H1 (cell line): Measurements from ENCODE around the gene OLA1. TPM values are rescaled to one million over a fixed set of nuclear protein-coding genes. Genes with fewer than 3 reads are reported as not detected.

Source experiments
- CTCF ChIA-PET: fragments of 300-600 bp; sonication (Branson Sonifier 250); formaldehyde crosslinking; loops from one replicate; lab custom pipeline; 2021; ENCODE audit not compliant: partially characterized antibody; lab: Charles Lee
- POLR2A ChIA-PET: fragments of 300-600 bp; sonication (Branson Sonifier 250); formaldehyde crosslinking; loops from one replicate; lab custom pipeline; 2021; ENCODE audit warnings: inconsistent platforms; ENCODE audit not compliant: partially characterized antibody; lab: Charles Lee
- DNase-seq, 2 experiments: peaks; one replicate each; pipeline versions ENCODE4 v3.0.0 to v3.0.0-alpha.2; 2010 to 2022; ENCODE audit warnings: low spot score in 2 of 2, low read depth in 1 of 2, mixed read lengths in 1 of 2
- FAIRE-seq: peaks from 2 replicates; lab custom pipeline; 2011; peaks lifted over from hg19 to GRCh38; lab: Jason Lieb, UNC
- H2AFZ ChIP-seq: 2 replicates; pipeline ENCODE4 v1.8.1; 2012; ENCODE audit warnings: low read length, inconsistent platforms
- H2AK5ac ChIP-seq: 2 replicates; pipeline ENCODE4 v1.6.1; 2013; ENCODE audit warnings: low read depth, low read length
- H2BK120ac ChIP-seq: replicated peaks from 2 replicates; pipeline ENCODE3; 2013; ENCODE audit warnings: low read depth, low read length, inconsistent platforms
- H2BK12ac ChIP-seq: 2 replicates; pipeline ENCODE4 v1.6.1; 2013; ENCODE audit warnings: low read depth, low read length
- H2BK15ac ChIP-seq: 2 replicates; pipeline ENCODE4 v1.6.1; 2013; ENCODE audit warnings: low read length
- H2BK20ac ChIP-seq: 2 replicates; pipeline ENCODE4 v1.6.1; 2013; ENCODE audit warnings: low read length
- H2BK5ac ChIP-seq: 2 replicates; pipeline ENCODE4 v1.6.1; 2013; ENCODE audit warnings: low read depth, low read length
- H3K14ac ChIP-seq: 2 replicates; pipeline ENCODE4 v1.6.1; 2013; ENCODE audit warnings: inconsistent platforms; ENCODE audit not compliant: insufficient read length
- H3K18ac ChIP-seq: 2 replicates; pipeline ENCODE4 v1.6.1; 2013; ENCODE audit warnings: low read length; ENCODE audit errors: extremely low read depth
- H3K23ac ChIP-seq: 2 replicates; pipeline ENCODE4 v1.6.1; 2013; ENCODE audit warnings: inconsistent platforms; ENCODE audit not compliant: insufficient read length
- H3K23me2 ChIP-seq: 2 replicates; pipeline ENCODE4 v1.6.1; 2013; ENCODE audit warnings: low read depth, low read length
- H3K27ac ChIP-seq: 2 replicates; pipeline ENCODE4 v1.6.1; 2011; ENCODE audit warnings: low read depth, low read length, inconsistent platforms
- H3K27me3 ChIP-seq, 4 experiments: replicated peaks in 1 of 4; 1 replicate in 1 of 4; 2 replicates in 3 of 4; pipeline versions ENCODE4 v1.6.1 to v1.8.1; 2011 to 2013; ENCODE audit warnings: low read length in 3 of 4, mild to moderate bottlenecking in 3 of 4, inconsistent platforms in 2 of 4, mixed read lengths in 2 of 4, moderate library complexity in 1 of 4; ENCODE audit not compliant: control insufficient read depth in 3 of 4, insufficient read depth in 3 of 4; ENCODE audit errors: extremely low read depth in 1 of 4
- H3K36me3 ChIP-seq, 4 experiments: 2 replicates each; pipeline versions ENCODE4 v1.6.1 to v1.8.1; 2011 to 2013; ENCODE audit warnings: mild to moderate bottlenecking in 4 of 4, low read length in 3 of 4, moderate library complexity in 2 of 4, control low read depth in 1 of 4, inconsistent platforms in 1 of 4; ENCODE audit not compliant: insufficient read depth in 4 of 4, control insufficient read depth in 2 of 4
- H3K4ac ChIP-seq: replicated peaks from 2 replicates; pipeline ENCODE3; 2013; ENCODE audit warnings: low read length, low read depth, mixed read lengths, inconsistent platforms; ENCODE audit not compliant: insufficient read length
- H3K4me1 ChIP-seq, 4 experiments: replicated peaks in 1 of 4; 1 replicate in 1 of 4; 2 replicates in 3 of 4; pipeline versions ENCODE4 v1.6.1 to v1.8.1; 2011 to 2013; ENCODE audit warnings: low read length in 3 of 4, inconsistent platforms in 2 of 4, mixed read lengths in 1 of 4; ENCODE audit not compliant: insufficient read depth in 4 of 4, control insufficient read depth in 3 of 4
- H3K4me2 ChIP-seq, 2 experiments: 2 replicates each; pipeline versions ENCODE4 v1.6.1 to v1.8.1; 2011 to 2013; ENCODE audit warnings: low read depth in 2 of 2, low read length in 2 of 2, control low read depth in 1 of 2, inconsistent platforms in 1 of 2, mild to moderate bottlenecking in 1 of 2; ENCODE audit not compliant: insufficient read depth in 1 of 2
- H3K4me3 ChIP-seq, 4 experiments: fragments of 200-600, 300-600 bp in 1 of 4; sonication (generic), shearing (Covaris generic), sonication (Bioruptor Twin) in 1 of 4; 2 replicates each; pipeline versions ENCODE4 v1.5.1 to v1.8.1; 2011 to 2016; ENCODE audit warnings: low read length in 4 of 4, low read depth in 3 of 4, control low read depth in 2 of 4, inconsistent platforms in 2 of 4, mild to moderate bottlenecking in 2 of 4, mixed read lengths in 1 of 4, moderate library complexity in 1 of 4; ENCODE audit not compliant: insufficient read depth in 2 of 4; ENCODE audit errors: extremely low read depth in 1 of 4
- H3K56ac ChIP-seq: replicated peaks from 2 replicates; pipeline ENCODE3; 2013; ENCODE audit warnings: low read depth, mild to moderate bottlenecking, mixed read lengths, low read length, inconsistent platforms; ENCODE audit not compliant: insufficient read length
- H3K79me1 ChIP-seq: 2 replicates; pipeline ENCODE4 v1.6.1; 2013; ENCODE audit warnings: low read depth, low read length, control low read depth
- H3K79me2 ChIP-seq, 2 experiments: 2 replicates each; pipeline versions ENCODE4 v1.6.1 to v1.8.1; 2012 to 2013; ENCODE audit warnings: low read length in 2 of 2, mild to moderate bottlenecking in 2 of 2, inconsistent platforms in 1 of 2; ENCODE audit not compliant: insufficient read depth in 2 of 2, control insufficient read depth in 1 of 2
- H3K9ac ChIP-seq, 4 experiments: replicated peaks in 1 of 4; 1 replicate in 1 of 4; 2 replicates in 3 of 4; pipeline versions ENCODE4 v1.6.1 to v1.8.1; 2011 to 2013; ENCODE audit warnings: low read depth in 3 of 4, low read length in 3 of 4, control low read depth in 2 of 4, mild to moderate bottlenecking in 2 of 4, moderate library complexity in 2 of 4, inconsistent platforms in 1 of 4; ENCODE audit errors: extremely low read depth in 1 of 4
- H3K9me3 ChIP-seq, 2 experiments: 2 replicates each; pipeline versions ENCODE4 v1.6.1 to v1.8.1; 2012 to 2013; ENCODE audit warnings: mild to moderate bottlenecking in 2 of 2, moderate library complexity in 2 of 2, control low read depth in 1 of 2, inconsistent platforms in 1 of 2, low read depth in 1 of 2, low read length in 1 of 2, mixed read lengths in 1 of 2; ENCODE audit not compliant: insufficient read depth in 2 of 2
- H4K20me1 ChIP-seq, 2 experiments: replicated peaks in 1 of 2; 2 replicates each; pipeline versions ENCODE3 to v1.8.1; 2011 to 2013; ENCODE audit warnings: inconsistent platforms in 2 of 2, low read length in 2 of 2, mild to moderate bottlenecking in 1 of 2; ENCODE audit not compliant: insufficient read depth in 2 of 2, control insufficient read depth in 1 of 2
- H4K5ac ChIP-seq: 2 replicates; pipeline ENCODE4 v1.6.1; 2013; ENCODE audit warnings: low read length, low read depth, mixed read lengths, inconsistent platforms; ENCODE audit not compliant: insufficient read length
- H4K8ac ChIP-seq: 2 replicates; pipeline ENCODE4 v1.8.0; 2013; ENCODE audit warnings: mild to moderate bottlenecking, moderate library complexity, low read length, inconsistent platforms; ENCODE audit not compliant: insufficient read depth; ENCODE audit errors: extremely low read depth
- H4K91ac ChIP-seq: replicated peaks from 2 replicates; pipeline ENCODE3; 2013; ENCODE audit warnings: low read length, mixed read lengths, inconsistent platforms; ENCODE audit not compliant: insufficient read length
- ASH2L ChIP-seq: fragments of 200-600, 300-600 bp; sonication (generic); IDR thresholded peaks from one replicate; pipeline ENCODE4 v1.7.1; 2017; ENCODE audit warnings: low read length
- polyA plus RNA-seq, 7 experiments: library from polyadenylated mRNA; depleted of rRNA in 3 of 7; stranded (reverse) in 5 of 7; unstranded in 2 of 7; fragments of >200 nt in 5 of 7; fragments of 200-250 nt in 2 of 7; gene quantifications; 1 replicate in 5 of 7; 2 replicates in 1 of 7; 4 replicates in 1 of 7; pipeline versions ENCODE4 v1.2.1 to v1.2.3, GENCODE V29; 2011 to 2013; ENCODE audit warnings: missing spikeins in 2 of 7, mixed read lengths in 2 of 7
- total RNA-seq: library from RNA; stranded (reverse); fragmentation: NEBNext Ultra II Directional; extraction: Animal tissue kit (Norgen Biotek cat#: 25700); gene quantifications from 2 replicates; pipeline ENCODE4 v1.2.1, GENCODE V29; 2021

Gene OLA1
- total and polyA plus RNA-seq, 2 of the 8 experiments (the other 6 are each of a cell fraction or from before 2014, with no cell fraction given) = 39.3 to 158 TPM

- H3K9ac ChIP-seq = no peak overlapping the region
- H2BK20ac ChIP-seq = no peak overlapping the region
- H4K20me1 ChIP-seq = no peaks in the 10 kb centered on the region
- no peaks in the 10 kb centered on the region for H3K36me3 ChIP-seq
- no peak overlapping the region for H3K56ac ChIP-seq
- no peaks in the 10 kb centered on the region for H3K23me2 ChIP-seq
- no peak overlapping the region for H3K23ac ChIP-seq
- H2BK12ac ChIP-seq = no peak overlapping the region
- FAIRE-seq = no peak
- no peak overlapping the region for H4K5ac ChIP-seq
- no peak overlapping the region for H3K4me3 ChIP-seq
- H3K27ac ChIP-seq = no peak overlapping the region
- no peaks in the 10 kb centered on the region for H3K79me1 ChIP-seq
- H3K18ac ChIP-seq = no peak overlapping the region
- no peak overlapping the region for H4K91ac ChIP-seq
- 0 out of 4 replicates have a peak overlapping the region, but pooled peaks of 1 of the 2 experiments have one; percentile 22 for H3K4me2 ChIP-seq
- TF ChIP-seq ASH2L = no peak
- H3K4me1 ChIP-seq = peaks cover 2 to 26% (median 19%) of the 10 kb centered on the region in 4 experiments; a peak in 4 of 7 replicates
- no peaks in the 10 kb centered on the region for H3K27me3 ChIP-seq
- H2AFZ ChIP-seq = no peak overlapping the region
- no peak overlapping the region for H4K8ac ChIP-seq
- H3K4ac ChIP-seq = no peak overlapping the region
- POLR2A ChIA-PET = no interaction called here
- CTCF ChIA-PET = interaction anchor here (1.6 to 1.7 kb wide), 2 partner anchors 19 to 71 kb away, joined by 4 read pairs; no protein-coding TSS in a partner anchor
- DNase-seq = no peak
- no peak overlapping the region for H2BK120ac ChIP-seq
- H3K9me3 ChIP-seq = no peaks in the 10 kb centered on the region
- H2BK15ac ChIP-seq = no peak overlapping the region
- H2AK5ac ChIP-seq = no peak overlapping the region
- no peak overlapping the region for H3K14ac ChIP-seq
- H2BK5ac ChIP-seq = no peak overlapping the region
- no peaks in the 10 kb centered on the region for H3K79me2 ChIP-seq
These were observed 126.1 kb downstream of the OLA1 start for GRCh38 chr2:174122185-174122584.
